Stimulated activated CD8-positive, alpha-beta memory T cell treated with anti-CD3 and anti-CD28 coated beads, Interleukin-2, amount 100 ng/mL, for 1 hour (primary cell): ENCODE results near the gene MBNL1.

Experiments
- DNase-seq, 2 donors: peaks; one replicate each; pipeline ENCODE4 v3.0.0-alpha.2; 2020; ENCODE audit warnings: low read depth in 2 of 2

Gene MBNL1

GRCh38 chr3:152445212-152445611 is 176.5 kb downstream of the MBNL1 start:
- no peak for DNase-seq

DNA sequence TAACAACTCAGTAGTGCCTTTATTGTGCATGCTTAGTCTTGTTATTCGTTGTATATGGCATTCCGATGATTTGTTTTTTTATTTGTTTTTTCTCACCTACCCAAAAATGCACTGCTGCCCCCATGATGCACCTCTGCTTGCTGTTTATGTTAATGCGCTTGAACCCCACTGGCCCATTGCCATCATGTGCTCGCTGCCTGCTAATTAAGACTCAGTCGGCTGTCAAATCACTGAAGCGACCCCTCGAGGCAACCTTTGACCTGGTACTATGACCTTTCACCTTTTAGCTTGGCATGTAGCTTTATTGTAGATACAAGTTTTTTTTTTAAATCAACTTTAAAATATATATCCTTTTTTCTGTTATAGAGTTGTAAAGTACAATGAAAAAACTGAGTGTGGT is 177.8 kb downstream of the MBNL1 start:
- no peak for DNase-seq

GRCh38 chr3:152447511-152447910 is 178.8 kb downstream of the MBNL1 start:
- DNase-seq: no peak

- no peak for DNase-seq
Observed at GRCh38 chr3:152448091-152448490, 179.4 kb downstream of the MBNL1 start.

DNA sequence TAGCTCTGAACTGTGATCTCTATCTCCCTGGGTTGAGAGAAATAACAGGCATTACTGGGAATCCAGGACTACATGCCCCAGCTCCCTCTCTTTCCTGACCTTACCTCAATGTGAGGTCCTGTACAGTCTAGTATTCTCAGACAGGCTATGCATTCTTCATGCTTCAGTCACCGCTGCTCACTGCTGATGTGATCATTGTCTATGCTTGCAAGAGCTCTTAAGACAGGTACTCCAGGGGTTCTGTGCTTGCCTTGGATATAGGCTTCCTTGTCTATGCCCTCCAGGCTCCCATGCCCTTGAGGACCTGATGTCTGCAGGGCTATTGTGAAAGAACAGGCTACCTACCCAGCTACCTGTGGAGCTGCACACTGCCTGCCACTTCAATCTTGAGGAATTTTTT is 183.6 kb downstream of the MBNL1 start:
- no peak for DNase-seq

DNA sequence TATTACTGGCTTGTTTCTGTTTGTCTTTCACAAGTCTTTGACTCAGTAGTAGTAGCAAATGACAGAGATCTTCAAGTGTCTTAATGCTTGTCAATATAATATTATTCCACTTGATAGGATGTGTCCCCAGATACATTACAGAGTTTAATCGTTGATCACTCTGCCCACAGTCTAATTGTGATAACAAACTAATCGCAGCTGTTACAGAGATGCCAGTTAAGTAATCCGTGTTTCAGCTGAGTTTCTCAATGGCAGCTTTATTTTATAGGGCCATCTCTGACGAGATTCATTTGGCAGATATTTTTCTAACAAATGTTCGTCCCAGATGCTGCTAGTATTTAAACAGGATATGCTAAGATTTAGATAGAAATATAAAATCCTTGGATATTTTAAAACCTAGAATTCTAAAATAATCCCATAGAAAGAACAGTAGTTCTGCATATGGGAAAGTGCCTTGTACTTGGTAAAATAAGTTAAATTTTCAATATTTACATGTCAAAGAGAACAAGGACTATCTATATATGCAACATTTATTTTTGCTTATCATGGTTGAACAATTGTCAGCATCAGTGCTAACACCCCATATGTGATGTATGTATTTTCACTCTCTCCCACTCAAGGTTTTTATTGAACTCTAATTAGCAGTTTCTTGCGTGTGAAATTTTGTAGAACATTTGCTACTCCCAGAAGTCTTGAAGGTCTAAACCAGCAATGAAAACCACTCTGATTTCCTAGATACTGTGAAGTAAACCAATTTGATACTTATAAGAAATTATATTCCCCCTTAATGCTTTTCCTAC is 185.5 kb downstream of the MBNL1 start:
- no peak for DNase-seq

- DNase-seq: no peak
Observed at GRCh38 chr3:152455989-152456388, 187.3 kb downstream of the MBNL1 start.

GRCh38 chr3:152457500-152458375 is 189.0 kb downstream of the MBNL1 start:
- DNase-seq: no peak

- DNase-seq: no peak
Observed at GRCh38 chr3:152458376-152459117, 189.8 kb downstream of the MBNL1 start.

- no peak for DNase-seq
Observed at GRCh38 chr3:152459118-152459515, 190.4 kb downstream of the MBNL1 start.

- DNase-seq: no peak
Observed at GRCh38 chr3:152459572-152459971, 190.8 kb downstream of the MBNL1 start.

DNA sequence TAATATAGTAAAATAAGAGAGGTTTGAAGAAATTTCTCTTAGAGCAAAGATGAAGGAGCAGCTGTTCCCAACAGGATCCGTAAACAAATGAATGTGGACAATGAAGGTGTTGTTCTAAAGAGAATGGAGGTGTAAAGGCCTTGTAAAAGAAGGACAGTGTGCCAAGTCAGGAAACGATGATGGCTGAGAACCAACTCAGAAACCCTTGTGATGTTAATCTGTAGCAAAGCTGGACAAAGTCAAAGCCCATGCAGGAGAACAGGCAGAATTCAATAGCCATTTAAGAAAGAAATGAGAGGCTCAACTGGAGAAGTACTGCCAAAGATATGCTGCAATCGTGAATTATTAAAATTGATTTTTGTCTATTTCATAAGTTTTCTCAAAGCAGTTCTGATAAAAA is 192.2 kb downstream of the MBNL1 start:
- DNase-seq: no peak

GRCh38 chr3:152461460-152461859 is 192.7 kb downstream of the MBNL1 start:
- no peak for DNase-seq

- no peak for DNase-seq
Observed at GRCh38 chr3:152466784-152467183, 198.1 kb downstream of the MBNL1 start.

DNA sequence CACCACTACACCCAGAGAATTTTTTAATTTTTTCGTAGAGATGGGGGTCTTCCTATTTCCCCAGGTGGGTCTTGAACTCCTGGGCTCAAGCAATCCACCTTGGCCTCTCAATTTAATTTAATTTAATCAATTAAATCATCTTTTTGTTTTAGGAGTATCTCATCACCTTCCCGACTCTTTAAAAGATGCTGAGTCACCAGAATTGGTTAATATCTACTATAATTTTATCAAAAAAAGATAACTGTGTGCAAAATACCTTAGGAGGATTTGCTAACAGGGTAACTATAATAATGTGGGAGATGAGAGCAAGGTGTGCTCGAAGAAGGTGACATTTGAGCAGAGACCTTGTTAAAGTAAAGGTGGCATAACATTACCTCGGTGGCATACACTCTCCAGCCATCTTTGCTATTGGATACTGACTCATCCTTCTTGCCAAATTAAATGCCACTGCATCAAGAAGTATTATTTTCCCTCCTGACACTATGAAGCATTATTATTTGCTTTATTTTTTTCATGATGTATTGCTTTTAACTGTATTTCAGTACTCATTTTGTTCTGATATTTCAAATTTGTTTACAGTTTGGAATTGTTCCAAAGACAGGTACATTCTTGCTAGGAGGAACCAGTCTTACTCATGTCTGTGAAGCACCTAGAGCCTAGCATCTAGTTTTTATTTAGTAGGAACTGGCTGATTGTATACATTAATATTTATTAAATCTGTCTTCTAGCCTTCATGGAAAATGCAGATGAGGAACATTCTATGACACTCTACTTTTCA is 200.7 kb downstream of the MBNL1 start:
- no peak for DNase-seq

DNA sequence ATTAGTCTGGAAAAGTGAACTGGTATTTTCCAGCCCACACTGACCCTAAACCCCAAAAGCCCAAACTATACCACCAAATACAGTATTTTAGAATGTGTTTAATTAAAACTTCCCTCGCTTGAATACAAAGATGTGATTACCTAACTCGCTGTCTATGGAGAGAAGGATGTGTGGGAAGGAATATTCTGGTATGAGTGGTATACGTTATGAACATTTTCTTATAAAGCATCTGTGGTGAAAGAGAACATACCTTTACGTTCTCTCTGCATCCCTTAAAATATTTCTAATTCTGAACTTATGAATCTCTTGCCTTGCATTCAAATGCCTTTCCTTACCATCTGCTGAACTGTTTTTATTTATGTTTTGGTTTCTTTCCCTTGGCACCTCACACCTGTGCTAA is 201.4 kb downstream of the MBNL1 start:
- DNase-seq: no peak

DNA sequence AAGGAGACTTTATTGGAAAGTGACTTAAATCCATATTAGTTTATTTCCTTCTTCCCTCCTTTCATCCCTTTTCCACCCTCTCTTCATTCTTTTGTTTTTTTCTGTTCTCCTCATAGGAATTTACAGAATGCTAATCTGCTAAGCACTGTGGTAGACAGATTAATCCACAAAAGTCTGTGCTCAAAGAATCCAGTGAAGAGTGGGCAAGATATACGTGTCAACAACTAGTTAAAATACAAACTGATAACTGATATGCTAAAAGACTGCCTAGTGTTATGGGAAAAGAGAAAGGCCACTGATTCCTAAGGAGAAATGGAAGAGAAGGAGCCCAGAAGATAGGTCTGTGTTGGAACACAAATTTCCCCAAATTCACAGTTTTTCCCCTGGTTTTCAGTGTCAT is 202.2 kb downstream of the MBNL1 start:
- DNase-seq: no peak

DNA sequence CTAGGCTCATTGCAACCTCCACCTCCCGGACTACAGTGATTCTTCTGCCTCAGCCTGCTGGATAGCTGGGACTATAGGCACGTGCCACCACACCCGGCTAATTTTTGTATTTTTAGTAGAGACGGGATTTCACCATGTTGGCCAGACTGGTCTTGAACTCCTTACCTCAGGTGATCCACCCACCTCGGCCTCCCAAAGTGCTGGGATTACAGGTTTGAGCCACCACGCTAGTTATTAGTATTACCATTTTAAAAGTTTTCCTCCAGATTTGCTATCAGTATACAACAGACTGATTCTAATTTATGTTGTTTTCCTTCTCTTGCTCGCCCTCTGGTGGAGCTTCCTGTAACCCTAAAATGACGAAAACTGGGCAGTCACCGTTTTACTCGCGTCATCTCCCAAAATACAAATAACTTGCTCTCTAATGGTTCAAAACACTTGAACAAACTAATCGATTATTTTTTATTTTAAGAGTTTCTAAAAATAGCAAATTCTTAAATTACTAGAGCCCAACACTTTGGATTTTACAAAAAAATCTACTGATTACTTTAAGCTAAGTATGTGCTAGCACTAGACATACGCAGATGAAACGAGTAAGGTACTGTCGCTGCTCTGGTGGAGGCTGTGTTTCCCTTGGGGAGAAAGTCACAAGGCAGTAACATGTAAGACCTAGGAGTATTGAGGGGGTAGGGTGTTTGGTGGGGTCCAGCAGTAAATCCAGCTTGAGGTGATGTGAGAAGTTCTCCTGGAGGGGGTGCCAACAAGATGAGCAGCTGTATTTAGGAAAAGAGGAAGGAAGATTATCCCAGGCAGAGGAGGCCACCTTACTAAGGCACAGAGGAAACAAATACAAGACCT is 203.3 kb downstream of the MBNL1 start:
- DNase-seq: peak; percentile 39 to 42

DNA sequence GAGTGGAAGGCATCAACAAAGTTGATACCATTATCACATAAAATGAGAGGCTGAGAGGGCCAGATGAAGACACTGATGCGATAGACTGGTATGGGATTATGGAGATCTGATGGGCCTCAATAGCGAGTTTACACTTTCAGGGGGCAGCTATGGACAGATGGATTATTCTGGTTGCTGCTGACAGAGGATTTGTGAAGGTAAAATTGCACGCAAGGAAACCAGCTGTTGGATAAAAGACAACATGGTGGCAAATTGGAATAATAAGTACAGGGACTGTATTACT is 203.9 kb downstream of the MBNL1 start:
- DNase-seq: no peak

DNA sequence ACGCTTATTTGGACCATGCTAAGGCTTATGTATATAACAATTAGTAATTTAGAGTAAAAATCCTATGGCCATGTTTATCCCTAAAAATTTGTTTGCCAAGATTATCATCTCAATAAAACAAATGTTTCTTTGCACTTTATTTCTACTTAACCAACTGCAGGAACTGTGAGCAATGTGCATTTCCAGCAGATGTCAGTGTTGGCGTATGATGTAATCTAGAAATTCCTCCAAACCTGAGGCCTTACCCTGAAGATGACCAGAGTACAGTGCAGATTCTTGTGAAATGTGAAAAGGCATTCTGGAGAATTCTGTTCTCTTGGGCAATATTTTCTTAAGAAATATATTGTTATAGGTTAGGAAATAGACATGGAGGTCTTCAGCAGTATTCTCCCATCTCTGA is 205.9 kb downstream of the MBNL1 start:
- no peak for DNase-seq

GRCh38 chr3:152477422-152477821 is 208.7 kb downstream of the MBNL1 start:
- no peak for DNase-seq
